ENCODE results near the gene CERT1.

The CERT1 gene

DNA sequence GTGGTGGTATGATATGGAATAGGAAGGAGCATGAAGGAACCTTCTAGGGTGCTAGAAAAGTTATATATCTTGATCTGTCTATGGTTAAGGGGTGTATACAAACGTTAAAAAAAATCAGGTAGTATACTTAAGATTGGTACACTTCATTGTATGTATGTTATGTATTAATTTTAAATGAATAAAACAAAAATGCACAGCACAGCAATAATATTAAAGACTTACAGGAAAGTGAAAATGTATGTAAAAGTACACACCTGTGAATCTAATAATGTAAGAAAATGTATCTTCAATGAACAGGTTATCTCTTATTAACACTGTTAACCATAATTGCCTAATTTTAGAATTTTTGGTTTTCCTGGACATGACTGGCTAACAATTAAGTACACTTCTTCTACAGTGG lies 97.2 kb downstream of the CERT1 start:
- Histone ChIP-seq H3K4me3 (ENCODE audit: extremely low read depth, insufficient read depth, low read length, poor library complexity, severe bottlenecking) (no peak overlapping the region), H3K9me3 (ENCODE audit: control insufficient read depth, low read length) (no peaks in the 10 kb centered on the region), H3K36me3 (ENCODE audit: control insufficient read depth, insufficient read depth, low read length) (peaks cover 27% of the 10 kb centered on the region), H3K4me1 (ENCODE audit: control insufficient read depth, insufficient read depth, low read length, poor library complexity, severe bottlenecking) (peaks cover 6% of the 10 kb centered on the region), H3K27ac (ENCODE audit: low read depth, low read length, severe bottlenecking) (no peak overlapping the region)
- WGBS, 2 experiments (ENCODE audit: insufficient coverage in 2 of 2): no CpG with 5 or more reads among the region's 1 CpG

DNA sequence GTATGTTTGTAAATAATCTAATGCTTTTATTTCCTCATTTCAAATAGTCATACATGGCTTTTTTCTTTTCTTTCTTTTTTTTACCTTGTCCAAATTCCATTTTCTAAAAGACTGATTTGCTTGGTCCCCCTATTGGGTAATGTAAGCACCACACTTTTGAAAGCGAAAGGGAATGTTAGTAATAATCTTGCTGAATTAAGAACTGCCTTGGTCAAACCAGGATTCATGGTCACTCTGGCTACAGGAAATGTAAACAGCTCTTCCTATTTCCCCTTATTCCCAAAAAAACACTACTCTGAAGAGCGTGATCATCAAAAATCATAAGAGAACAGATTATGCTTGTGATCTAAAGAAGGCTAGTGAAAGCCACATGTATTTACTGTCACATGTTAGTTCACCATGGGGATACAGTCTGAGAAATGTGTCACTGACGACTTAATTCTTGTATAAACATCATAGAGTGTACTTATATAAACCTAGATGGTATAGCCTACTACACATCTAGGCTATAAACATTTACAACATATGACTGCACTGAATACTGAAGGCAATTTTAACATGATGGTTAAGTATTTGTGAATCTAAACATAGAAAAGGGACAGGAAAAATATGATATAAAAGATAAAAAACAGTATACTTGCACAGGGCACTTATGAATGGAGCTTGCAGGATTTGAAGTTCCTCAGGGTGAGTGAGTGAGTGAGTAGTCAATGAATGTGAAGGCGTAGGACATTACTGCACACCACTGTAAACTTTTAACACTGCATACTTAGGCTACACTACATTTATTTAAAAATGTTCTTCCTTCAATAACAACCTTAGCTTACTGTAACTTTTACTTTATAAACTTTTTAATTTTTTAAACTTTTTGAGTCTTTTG lies 99.1 kb downstream of the CERT1 start:
- no peaks in the 10 kb centered on the region for H3K9me3 ChIP-seq (ENCODE audit: control insufficient read depth, low read length)
- H3K36me3 ChIP-seq (ENCODE audit: control insufficient read depth, insufficient read depth, low read length): peaks cover 20% of the 10 kb centered on the region
- H3K27ac ChIP-seq (ENCODE audit: low read depth, low read length, severe bottlenecking): peak overlapping the region; percentile 66
- 100% methylated on average over 1 of the region's 4 CpGs; no CpG with 5 or more reads in 1 of the 2 experiments for WGBS, 2 experiments (ENCODE audit: insufficient coverage in 2 of 2)
- H3K4me3 ChIP-seq (ENCODE audit: extremely low read depth, insufficient read depth, low read length, poor library complexity, severe bottlenecking): no peak overlapping the region
- peaks cover 6% of the 10 kb centered on the region for H3K4me1 ChIP-seq (ENCODE audit: control insufficient read depth, insufficient read depth, low read length, poor library complexity, severe bottlenecking)

DNA sequence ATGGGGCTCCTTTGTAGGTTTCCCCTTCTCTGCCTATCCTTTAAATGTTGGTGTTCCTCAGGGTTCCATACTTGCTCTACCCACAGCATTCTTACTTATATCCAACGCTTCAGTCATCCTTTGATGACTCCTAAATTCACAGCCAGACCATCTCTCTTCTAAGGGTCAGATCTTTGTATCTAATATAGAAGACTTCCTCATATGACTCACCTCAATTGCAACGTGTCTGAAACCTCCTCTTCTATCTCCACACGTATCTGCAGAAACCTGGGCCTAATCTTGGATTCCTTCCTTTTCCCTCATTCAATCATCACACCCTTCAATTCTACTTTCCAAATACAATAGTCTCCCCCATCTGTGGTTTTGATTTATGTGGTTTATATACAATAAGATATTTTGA lies 106.1 kb downstream of the CERT1 start:
- WGBS, 2 experiments (ENCODE audit: insufficient coverage in 2 of 2): 65 to 86% methylated on average over 1 to 3 of the region's 3 CpGs
- Histone ChIP-seq H3K4me1 (ENCODE audit: control insufficient read depth, insufficient read depth, low read length, poor library complexity, severe bottlenecking) (no peaks in the 10 kb centered on the region), H3K9me3 (ENCODE audit: control insufficient read depth, low read length) (no peaks in the 10 kb centered on the region), H3K4me3 (ENCODE audit: extremely low read depth, insufficient read depth, low read length, poor library complexity, severe bottlenecking) (no peak overlapping the region), H3K27ac (ENCODE audit: low read depth, low read length, severe bottlenecking) (no peak overlapping the region), H3K36me3 (ENCODE audit: control insufficient read depth, insufficient read depth, low read length) (peaks cover 27% of the 10 kb centered on the region)

- peaks cover 9% of the 10 kb centered on the region for H3K36me3 ChIP-seq (ENCODE audit: control insufficient read depth, insufficient read depth, low read length)
- no peak overlapping the region for H3K27ac ChIP-seq (ENCODE audit: low read depth, low read length, severe bottlenecking)
- no peaks in the 10 kb centered on the region for H3K4me1 ChIP-seq (ENCODE audit: control insufficient read depth, insufficient read depth, low read length, poor library complexity, severe bottlenecking)
- H3K4me3 ChIP-seq (ENCODE audit: extremely low read depth, insufficient read depth, low read length, poor library complexity, severe bottlenecking): no peak overlapping the region
- H3K9me3 ChIP-seq (ENCODE audit: control insufficient read depth, low read length): no peaks in the 10 kb centered on the region
- 100% methylated on average over 3 of the region's 3 CpGs; no CpG with 5 or more reads in 1 of the 2 experiments for WGBS, 2 experiments (ENCODE audit: insufficient coverage in 2 of 2)
Observed at GRCh38 chr5:75395277-75395676, 116.2 kb downstream of the CERT1 start.

- WGBS, 2 experiments (ENCODE audit: insufficient coverage in 2 of 2): no CpG with 5 or more reads among the region's 2 CpGs
- Histone ChIP-seq H3K4me3 (ENCODE audit: extremely low read depth, insufficient read depth, low read length, poor library complexity, severe bottlenecking) (no peak overlapping the region), H3K36me3 (ENCODE audit: control insufficient read depth, insufficient read depth, low read length) (peaks cover 9% of the 10 kb centered on the region), H3K4me1 (ENCODE audit: control insufficient read depth, insufficient read depth, low read length, poor library complexity, severe bottlenecking) (no peaks in the 10 kb centered on the region), H3K9me3 (ENCODE audit: control insufficient read depth, low read length) (no peaks in the 10 kb centered on the region), H3K27ac (ENCODE audit: low read depth, low read length, severe bottlenecking) (no peak overlapping the region)
Observed at GRCh38 chr5:75389430-75389829, 122.0 kb downstream of the CERT1 start.

DNA sequence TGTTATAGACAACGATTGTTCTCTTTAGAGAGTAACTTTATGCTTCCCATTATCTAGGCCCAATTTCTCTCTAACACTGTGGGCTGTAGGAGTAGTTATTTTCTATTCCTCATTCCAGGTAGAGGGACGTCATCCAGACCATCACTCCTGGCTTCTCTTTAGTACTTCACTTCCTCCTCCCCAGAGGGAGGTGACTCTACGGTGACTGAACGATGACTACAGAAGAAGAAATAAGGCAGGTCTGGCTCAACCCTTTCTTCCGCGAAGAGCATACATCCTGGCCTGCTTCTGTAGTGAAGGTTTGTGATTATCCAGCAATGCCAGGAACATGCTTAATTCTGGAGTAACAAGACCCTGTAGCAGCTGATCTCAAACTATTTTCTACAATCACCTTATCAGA lies 123.6 kb downstream of the CERT1 start:
- 80 to 94% methylated on average over 1 to 3 of the region's 6 CpGs for WGBS, 2 experiments (ENCODE audit: insufficient coverage in 2 of 2)
- no peaks in the 10 kb centered on the region for H3K4me1 ChIP-seq (ENCODE audit: control insufficient read depth, insufficient read depth, low read length, poor library complexity, severe bottlenecking)
- no peak overlapping the region for H3K4me3 ChIP-seq (ENCODE audit: extremely low read depth, insufficient read depth, low read length, poor library complexity, severe bottlenecking)
- no peaks in the 10 kb centered on the region for H3K9me3 ChIP-seq (ENCODE audit: control insufficient read depth, low read length)
- peaks cover 12% of the 10 kb centered on the region for H3K36me3 ChIP-seq (ENCODE audit: control insufficient read depth, insufficient read depth, low read length)
- no peak overlapping the region for H3K27ac ChIP-seq (ENCODE audit: low read depth, low read length, severe bottlenecking)

GRCh38 chr5:75384218-75384617 lies 127.2 kb downstream of the CERT1 start:
- whole genome bisulfite sequencing, 2 experiments (ENCODE audit: insufficient coverage in 2 of 2): no CpG with 5 or more reads among the region's 1 CpG
- Histone ChIP-seq H3K27ac (ENCODE audit: low read depth, low read length, severe bottlenecking) (no peak overlapping the region), H3K36me3 (ENCODE audit: control insufficient read depth, insufficient read depth, low read length) (peaks cover 28% of the 10 kb centered on the region), H3K4me3 (ENCODE audit: extremely low read depth, insufficient read depth, low read length, poor library complexity, severe bottlenecking) (no peak overlapping the region), H3K9me3 (ENCODE audit: control insufficient read depth, low read length) (no peaks in the 10 kb centered on the region), H3K4me1 (ENCODE audit: control insufficient read depth, insufficient read depth, low read length, poor library complexity, severe bottlenecking) (no peaks in the 10 kb centered on the region)

DNA sequence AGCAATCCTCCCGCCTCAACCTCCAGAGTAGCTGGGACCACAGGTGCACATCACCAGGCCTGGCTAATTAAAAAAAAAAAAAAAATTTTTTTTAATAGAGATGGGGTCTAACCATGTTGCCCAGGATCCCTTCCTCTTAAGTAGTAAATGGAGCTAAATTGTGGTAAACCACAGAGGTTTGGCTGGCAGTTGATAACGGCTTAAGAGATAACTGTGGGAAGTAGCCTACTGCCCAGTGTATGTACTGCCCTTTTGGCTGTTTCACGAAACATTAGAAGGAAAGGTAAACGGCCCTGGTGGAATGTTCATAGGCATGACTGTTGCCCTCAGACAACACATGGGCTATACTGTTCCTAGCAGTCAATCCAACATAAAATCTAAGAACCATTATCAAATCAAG lies 130.0 kb downstream of the CERT1 start:
- no peak overlapping the region for H3K27ac ChIP-seq (ENCODE audit: low read depth, low read length, severe bottlenecking)
- peaks cover 34% of the 10 kb centered on the region for H3K36me3 ChIP-seq (ENCODE audit: control insufficient read depth, insufficient read depth, low read length)
- no peaks in the 10 kb centered on the region for H3K4me1 ChIP-seq (ENCODE audit: control insufficient read depth, insufficient read depth, low read length, poor library complexity, severe bottlenecking)
- no peaks in the 10 kb centered on the region for H3K9me3 ChIP-seq (ENCODE audit: control insufficient read depth, low read length)
- no peak overlapping the region for H3K4me3 ChIP-seq (ENCODE audit: extremely low read depth, insufficient read depth, low read length, poor library complexity, severe bottlenecking)
- WGBS, 2 experiments (ENCODE audit: insufficient coverage in 2 of 2): 96 to 100% methylated on average over 3 to 4 of the region's 4 CpGs

GRCh38 chr5:75380099-75380498 lies 131.3 kb downstream of the CERT1 start:
- H3K36me3 ChIP-seq (ENCODE audit: control insufficient read depth, insufficient read depth, low read length): peaks cover 36% of the 10 kb centered on the region
- H3K9me3 ChIP-seq (ENCODE audit: control insufficient read depth, low read length): no peaks in the 10 kb centered on the region
- no CpG with 5 or more reads among the region's 1 CpG for WGBS, 2 experiments (ENCODE audit: insufficient coverage in 2 of 2)
- H3K27ac ChIP-seq (ENCODE audit: low read depth, low read length, severe bottlenecking): no peak overlapping the region
- no peak overlapping the region for H3K4me3 ChIP-seq (ENCODE audit: extremely low read depth, insufficient read depth, low read length, poor library complexity, severe bottlenecking)
- no peaks in the 10 kb centered on the region for H3K4me1 ChIP-seq (ENCODE audit: control insufficient read depth, insufficient read depth, low read length, poor library complexity, severe bottlenecking)

GRCh38 chr5:75375414-75375813 lies 136.0 kb downstream of the CERT1 start:
- Histone ChIP-seq H3K4me3 (ENCODE audit: extremely low read depth, insufficient read depth, low read length, poor library complexity, severe bottlenecking) (no peak overlapping the region), H3K4me1 (ENCODE audit: control insufficient read depth, insufficient read depth, low read length, poor library complexity, severe bottlenecking) (no peaks in the 10 kb centered on the region), H3K9me3 (ENCODE audit: control insufficient read depth, low read length) (no peaks in the 10 kb centered on the region), H3K36me3 (ENCODE audit: control insufficient read depth, insufficient read depth, low read length) (peaks cover 17% of the 10 kb centered on the region), H3K27ac (ENCODE audit: low read depth, low read length, severe bottlenecking) (no peak overlapping the region)
- no CpG with 5 or more reads among the region's 4 CpGs for WGBS, 2 experiments (ENCODE audit: insufficient coverage in 2 of 2)

DNA sequence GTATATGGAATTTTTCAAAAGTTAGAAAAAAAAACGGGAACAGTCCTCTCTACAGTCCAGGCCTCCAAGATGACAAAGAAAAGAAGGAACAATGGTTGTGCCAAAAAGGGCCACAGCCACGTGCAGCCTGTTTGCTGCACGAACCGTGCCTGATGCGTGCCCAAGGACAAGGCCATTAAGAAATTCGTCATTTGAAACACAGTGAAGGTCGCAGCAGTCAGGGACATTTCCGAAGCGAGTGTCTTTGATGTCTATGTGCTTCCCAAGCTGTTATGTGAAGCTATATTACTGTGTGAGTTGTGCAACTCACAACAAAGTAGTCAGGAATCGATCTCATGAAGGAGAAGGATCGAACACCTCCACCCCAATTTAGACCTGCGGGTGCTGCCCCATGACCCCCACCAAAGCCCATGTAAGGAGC lies 137.0 kb downstream of the CERT1 start:
- Histone ChIP-seq H3K27ac (ENCODE audit: low read depth, low read length, severe bottlenecking) (no peak overlapping the region), H3K9me3 (ENCODE audit: control insufficient read depth, low read length) (no peaks in the 10 kb centered on the region), H3K36me3 (ENCODE audit: control insufficient read depth, insufficient read depth, low read length) (peaks cover 12% of the 10 kb centered on the region), H3K4me3 (ENCODE audit: extremely low read depth, insufficient read depth, low read length, poor library complexity, severe bottlenecking) (no peak overlapping the region), H3K4me1 (ENCODE audit: control insufficient read depth, insufficient read depth, low read length, poor library complexity, severe bottlenecking) (no peaks in the 10 kb centered on the region)
- WGBS, 2 experiments (ENCODE audit: insufficient coverage in 2 of 2): 91 to 92% methylated on average over 9 to 11 of the region's 12 CpGs

Measured in mesodermal cell (in vitro differentiated cells).